Central memory CD8-positive, alpha-beta T cell (primary cell): ENCODE results near the gene MYOZ3.

Experiments
- ATAC-seq: fragments of 150-1000 bp; cut with Tn5 transposase; replicated peaks from 2 replicates; pipeline ENCODE4 v1.10.0; 2022; ENCODE audit warnings: mild to moderate bottlenecking, moderate FRiP score, moderate number of reproducible peaks; ENCODE audit not compliant: poor library complexity, severe bottlenecking; ENCODE audit errors: extremely low read depth
- DNase-seq, 2 donors: peaks; one replicate each; pipeline ENCODE4 v3.0.0; 2021; ENCODE audit warnings: low spot score in 2 of 2
- H3K27ac Mint-ChIP-seq: one replicate; pipeline ENCODE4 v1.8.0; 2022; ENCODE audit warnings: low read depth, mild to moderate bottlenecking, moderate library complexity, mixed read lengths
- H3K27me3 Mint-ChIP-seq: one replicate; pipeline ENCODE4 v1.8.0; 2022; ENCODE audit warnings: mixed read lengths
- H3K36me3 Mint-ChIP-seq: one replicate; pipeline ENCODE4 v1.8.0; 2022; ENCODE audit warnings: mild to moderate bottlenecking, moderate library complexity, mixed read lengths; ENCODE audit not compliant: insufficient read depth
- H3K4me1 Mint-ChIP-seq: one replicate; pipeline ENCODE4 v1.8.0; 2022; ENCODE audit warnings: mixed read lengths
- H3K4me3 Mint-ChIP-seq: one replicate; pipeline ENCODE4 v1.8.0; 2022; ENCODE audit warnings: mild to moderate bottlenecking, moderate library complexity, mixed read lengths
- H3K9me3 Mint-ChIP-seq: one replicate; pipeline ENCODE4 v1.8.0; 2022; ENCODE audit warnings: mixed read lengths

The MYOZ3 gene

GRCh38 chr5:150661086-150661485 is at the start of gene MYOZ3:
Gene MYOZ3, plus strand, starts transcription at chr5:150661251. Its CDS starts 1,691 bp downstream, at chr5:150662942.
- Mint-ChIP-seq H3K4me1 (peaks cover 9% of the 10 kb centered on the region), H3K4me3 (no peak within 1 kb of the TSS), H3K36me3 (peaks cover 2% of the 10 kb centered on the region), H3K27me3 (peaks cover 30% of the 10 kb centered on the region), H3K27ac (no peak within 1 kb of the TSS), H3K9me3 (no peaks in the 10 kb centered on the region)
- no peak for ATAC-seq
- DNase-seq, result no peak

GRCh38 chr5:150612405-150612804 is 48.6 kb upstream of the MYOZ3 start:
- no peak for DNase-seq
- Mint-ChIP-seq H3K36me3 (no peaks in the 10 kb centered on the region), H3K27me3 (peaks cover 18% of the 10 kb centered on the region), H3K27ac (no peak overlapping the region), H3K4me1 (no peaks in the 10 kb centered on the region), H3K4me3 (no peak overlapping the region), H3K9me3 (no peaks in the 10 kb centered on the region)
- ATAC-seq, result no peak

GRCh38 chr5:150612905-150613670 is 48.0 kb upstream of the MYOZ3 start:
- DNase-seq, result no peak
- Mint-ChIP-seq H3K27ac (no peak overlapping the region), H3K36me3 (no peaks in the 10 kb centered on the region), H3K9me3 (no peaks in the 10 kb centered on the region), H3K4me1 (no peaks in the 10 kb centered on the region), H3K27me3 (peaks cover 25% of the 10 kb centered on the region), H3K4me3 (no peak overlapping the region)
- no peak for ATAC-seq

- DNase-seq, result no peak
- no peak for ATAC-seq
- Mint-ChIP-seq H3K4me1 (no peaks in the 10 kb centered on the region), H3K36me3 (no peaks in the 10 kb centered on the region), H3K27ac (no peak overlapping the region), H3K4me3 (no peak overlapping the region), H3K9me3 (no peaks in the 10 kb centered on the region), H3K27me3 (peaks cover 25% of the 10 kb centered on the region)
These were observed 46.9 kb upstream of the MYOZ3 start for GRCh38 chr5:150613991-150614660.

- H3K27ac Mint-ChIP-seq, result no peak overlapping the region
- DNase-seq, result no peak
- peaks cover 25% of the 10 kb centered on the region for H3K27me3 Mint-ChIP-seq
- no peaks in the 10 kb centered on the region for H3K36me3 Mint-ChIP-seq
- H3K4me3 Mint-ChIP-seq, result no peak overlapping the region
- no peaks in the 10 kb centered on the region for H3K9me3 Mint-ChIP-seq
- no peaks in the 10 kb centered on the region for H3K4me1 Mint-ChIP-seq
- ATAC-seq, result no peak
These were observed 46.4 kb upstream of the MYOZ3 start for GRCh38 chr5:150614661-150615060.

- peaks cover 25% of the 10 kb centered on the region for H3K27me3 Mint-ChIP-seq
- no peaks in the 10 kb centered on the region for H3K4me1 Mint-ChIP-seq
- H3K36me3 Mint-ChIP-seq, result no peaks in the 10 kb centered on the region
- DNase-seq, result no peak
- H3K27ac Mint-ChIP-seq, result no peak overlapping the region
- H3K4me3 Mint-ChIP-seq, result no peak overlapping the region
- ATAC-seq, result no peak
- no peaks in the 10 kb centered on the region for H3K9me3 Mint-ChIP-seq
These were observed 45.8 kb upstream of the MYOZ3 start for GRCh38 chr5:150615141-150615699.

GRCh38 chr5:150616024-150616470 is 45.0 kb upstream of the MYOZ3 start:
- Mint-ChIP-seq H3K36me3 (no peaks in the 10 kb centered on the region), H3K27ac (no peak overlapping the region), H3K4me3 (no peak overlapping the region), H3K27me3 (peaks cover 25% of the 10 kb centered on the region), H3K4me1 (no peaks in the 10 kb centered on the region), H3K9me3 (no peaks in the 10 kb centered on the region)
- no peak for DNase-seq
- no peak for ATAC-seq

- DNase-seq (no peak), ATAC-seq (no peak)
- Mint-ChIP-seq H3K27ac (no peak overlapping the region), H3K4me3 (no peak overlapping the region), H3K9me3 (no peaks in the 10 kb centered on the region), H3K27me3 (peaks cover 25% of the 10 kb centered on the region), H3K36me3 (no peaks in the 10 kb centered on the region), H3K4me1 (no peaks in the 10 kb centered on the region)
These were observed 44.5 kb upstream of the MYOZ3 start for GRCh38 chr5:150616506-150616905.

- ATAC-seq (no peak), DNase-seq (no peak)
- Mint-ChIP-seq H3K4me1 (no peaks in the 10 kb centered on the region), H3K36me3 (no peaks in the 10 kb centered on the region), H3K27ac (no peak overlapping the region), H3K27me3 (peaks cover 25% of the 10 kb centered on the region), H3K9me3 (no peaks in the 10 kb centered on the region), H3K4me3 (no peak overlapping the region)
These were observed 42.9 kb upstream of the MYOZ3 start for GRCh38 chr5:150618163-150618562.

GRCh38 chr5:150618588-150619281 is 42.3 kb upstream of the MYOZ3 start:
- H3K9me3 Mint-ChIP-seq, result no peaks in the 10 kb centered on the region
- H3K27ac Mint-ChIP-seq, result no peak overlapping the region
- no peak for ATAC-seq
- DNase-seq, result no peak
- H3K27me3 Mint-ChIP-seq, result peaks cover 27% of the 10 kb centered on the region
- no peaks in the 10 kb centered on the region for H3K4me1 Mint-ChIP-seq
- H3K36me3 Mint-ChIP-seq, result no peaks in the 10 kb centered on the region
- H3K4me3 Mint-ChIP-seq, result no peak overlapping the region

GRCh38 chr5:150619359-150620230 is 41.5 kb upstream of the MYOZ3 start:
- Mint-ChIP-seq H3K9me3 (no peaks in the 10 kb centered on the region), H3K27ac (no peak overlapping the region), H3K4me1 (peaks cover 8% of the 10 kb centered on the region), H3K36me3 (no peaks in the 10 kb centered on the region), H3K4me3 (no peak overlapping the region), H3K27me3 (peaks cover 36% of the 10 kb centered on the region)
- no peak for DNase-seq
- ATAC-seq, result no peak

- ATAC-seq (no peak), DNase-seq (no peak)
- H3K27me3 Mint-ChIP-seq, result peaks cover 34% of the 10 kb centered on the region
- no peaks in the 10 kb centered on the region for H3K9me3 Mint-ChIP-seq
- peaks cover 8% of the 10 kb centered on the region for H3K4me1 Mint-ChIP-seq
- peak overlapping the region; percentile 82 for H3K27ac Mint-ChIP-seq
- H3K4me3 Mint-ChIP-seq, result no peak overlapping the region
- peaks cover 2% of the 10 kb centered on the region for H3K36me3 Mint-ChIP-seq
These were observed 39.8 kb upstream of the MYOZ3 start for GRCh38 chr5:150621301-150621700.
